Mucosa of stomach (tissue), 1 donor: ENCODE data around the gene PIGR.

Experiments used
- H3K27me3 ChIP-seq: one replicate; pipeline ENCODE4 v1.7.0; 2013; ENCODE audit warnings: mild to moderate bottlenecking, low read length; ENCODE audit not compliant: control insufficient read depth, insufficient read depth
- H3K36me3 ChIP-seq: one replicate; pipeline ENCODE4 v1.7.0; 2013; ENCODE audit warnings: low read length; ENCODE audit not compliant: control insufficient read depth, insufficient read depth
- H3K4me1 ChIP-seq: one replicate; pipeline ENCODE4 v1.7.0; 2013; ENCODE audit warnings: mild to moderate bottlenecking, low read length; ENCODE audit not compliant: control insufficient read depth, insufficient read depth
- H3K4me3 ChIP-seq: one replicate; pipeline ENCODE4 v1.7.0; 2013; ENCODE audit warnings: low read length
- H3K9ac ChIP-seq: one replicate; pipeline ENCODE4 v1.7.0; 2013; ENCODE audit warnings: mild to moderate bottlenecking, low read length, moderate library complexity
- H3K9me3 ChIP-seq: one replicate; pipeline ENCODE4 v1.7.0; 2013; ENCODE audit warnings: mild to moderate bottlenecking, low read length, moderate library complexity; ENCODE audit not compliant: control insufficient read depth
- donor health status: Pancreatic carcinoma.

PIGR gene, protein sequence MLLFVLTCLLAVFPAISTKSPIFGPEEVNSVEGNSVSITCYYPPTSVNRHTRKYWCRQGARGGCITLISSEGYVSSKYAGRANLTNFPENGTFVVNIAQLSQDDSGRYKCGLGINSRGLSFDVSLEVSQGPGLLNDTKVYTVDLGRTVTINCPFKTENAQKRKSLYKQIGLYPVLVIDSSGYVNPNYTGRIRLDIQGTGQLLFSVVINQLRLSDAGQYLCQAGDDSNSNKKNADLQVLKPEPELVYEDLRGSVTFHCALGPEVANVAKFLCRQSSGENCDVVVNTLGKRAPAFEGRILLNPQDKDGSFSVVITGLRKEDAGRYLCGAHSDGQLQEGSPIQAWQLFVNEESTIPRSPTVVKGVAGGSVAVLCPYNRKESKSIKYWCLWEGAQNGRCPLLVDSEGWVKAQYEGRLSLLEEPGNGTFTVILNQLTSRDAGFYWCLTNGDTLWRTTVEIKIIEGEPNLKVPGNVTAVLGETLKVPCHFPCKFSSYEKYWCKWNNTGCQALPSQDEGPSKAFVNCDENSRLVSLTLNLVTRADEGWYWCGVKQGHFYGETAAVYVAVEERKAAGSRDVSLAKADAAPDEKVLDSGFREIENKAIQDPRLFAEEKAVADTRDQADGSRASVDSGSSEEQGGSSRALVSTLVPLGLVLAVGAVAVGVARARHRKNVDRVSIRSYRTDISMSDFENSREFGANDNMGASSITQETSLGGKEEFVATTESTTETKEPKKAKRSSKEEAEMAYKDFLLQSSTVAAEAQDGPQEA

DNA sequence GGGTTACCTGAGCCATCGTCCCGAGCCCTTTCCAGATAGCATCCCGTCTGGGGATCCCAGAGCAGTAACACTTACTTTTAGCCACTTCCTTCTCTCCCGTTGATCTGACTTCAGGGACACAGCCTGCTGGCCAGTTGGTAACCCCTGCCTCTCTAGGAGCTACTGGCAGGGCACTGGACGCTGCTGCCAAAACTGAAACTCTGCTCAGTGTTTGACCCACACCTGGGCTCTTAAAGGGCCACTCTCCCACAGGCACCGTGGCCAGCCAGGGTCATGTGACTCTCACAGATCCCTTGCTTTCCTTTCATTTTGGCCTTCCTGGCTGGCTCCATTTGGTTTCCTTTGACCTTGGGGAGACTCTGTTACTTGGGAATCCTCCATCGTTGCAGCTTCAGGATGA lies at the start of gene PIGR:
Gene PIGR (minus strand): TSS at position 206 of the 400 bp plus-strand sequence. CDS start 5,935 bp downstream, outside the sequence.
- H3K36me3 ChIP-seq = no peaks in the 10 kb centered on the region
- H3K4me3 ChIP-seq = peak within 1 kb of the TSS; percentile 61
- peaks cover 67% of the 10 kb centered on the region for H3K4me1 ChIP-seq
- peak within 1 kb of the TSS; percentile 86 for H3K9ac ChIP-seq
- no peaks in the 10 kb centered on the region for H3K9me3 ChIP-seq
- no peaks in the 10 kb centered on the region for H3K27me3 ChIP-seq

DNA sequence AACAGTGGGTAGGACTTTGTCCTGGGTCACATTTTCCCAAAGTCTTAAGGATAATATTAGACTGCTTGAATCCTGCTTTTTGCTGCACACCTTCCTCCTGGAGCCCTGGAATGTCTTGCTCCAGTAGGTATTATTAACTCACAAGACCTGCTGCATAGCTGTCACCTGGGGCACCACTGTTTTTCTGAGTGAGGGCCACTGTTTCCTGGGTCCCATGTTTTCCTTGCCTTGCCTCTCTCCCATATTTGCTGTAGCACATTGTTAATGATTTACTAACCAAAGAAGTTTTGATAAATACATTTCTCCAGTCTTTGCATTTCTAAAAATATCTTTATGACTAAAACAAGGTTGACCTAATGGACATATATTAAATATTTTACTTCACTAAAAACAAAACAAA lies 46.5 kb upstream of the PIGR start:
- no peaks in the 10 kb centered on the region for H3K36me3 ChIP-seq
- no peaks in the 10 kb centered on the region for H3K9me3 ChIP-seq
- no peaks in the 10 kb centered on the region for H3K27me3 ChIP-seq
- H3K9ac ChIP-seq = no peak overlapping the region
- peaks cover 11% of the 10 kb centered on the region for H3K4me1 ChIP-seq
- H3K4me3 ChIP-seq = no peak overlapping the region

DNA sequence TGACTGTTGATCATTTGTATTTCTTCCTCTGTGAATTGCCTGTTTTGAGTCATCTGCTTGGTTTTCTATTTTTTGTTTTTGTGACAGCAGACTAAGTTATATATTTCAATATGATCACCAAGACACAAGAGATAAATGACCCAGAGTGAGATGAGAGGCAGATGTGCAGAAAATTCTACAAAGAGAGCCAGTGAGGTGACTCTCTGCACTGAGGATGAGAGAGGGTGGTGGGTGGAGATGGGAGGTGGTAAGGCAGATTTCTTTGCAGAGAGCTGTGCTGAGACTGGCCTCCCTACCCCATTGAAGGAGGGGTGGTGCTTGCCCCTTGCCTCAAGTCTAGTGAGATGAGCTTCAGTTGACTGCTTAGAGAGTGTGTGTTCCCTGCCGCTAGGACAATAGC lies 41.6 kb upstream of the PIGR start:
- no peak overlapping the region for H3K4me3 ChIP-seq
- H3K9ac ChIP-seq = no peak overlapping the region
- no peaks in the 10 kb centered on the region for H3K27me3 ChIP-seq
- H3K4me1 ChIP-seq = peaks cover 16% of the 10 kb centered on the region
- H3K9me3 ChIP-seq = no peaks in the 10 kb centered on the region
- H3K36me3 ChIP-seq = no peaks in the 10 kb centered on the region

DNA sequence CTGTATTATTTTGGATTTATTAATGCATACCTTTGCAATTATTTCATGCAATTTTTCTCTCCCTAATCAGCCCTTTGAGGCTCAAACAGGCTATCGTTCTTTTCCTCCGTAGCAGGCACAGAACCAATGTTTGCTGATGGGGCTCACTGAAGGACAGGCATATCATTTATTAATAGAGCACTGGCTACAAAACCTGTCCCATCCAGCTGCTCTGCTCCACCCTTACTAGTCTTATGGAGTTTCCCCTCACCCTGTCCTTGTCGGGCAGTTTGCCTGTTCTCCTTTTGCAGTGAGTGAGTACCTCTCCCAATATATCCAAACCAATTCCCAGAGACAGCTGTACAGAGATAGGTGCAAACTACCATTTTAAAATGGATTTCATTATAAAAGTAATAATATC lies 40.6 kb upstream of the PIGR start:
- no peaks in the 10 kb centered on the region for H3K36me3 ChIP-seq
- H3K4me1 ChIP-seq = peaks cover 7% of the 10 kb centered on the region
- H3K9me3 ChIP-seq = no peaks in the 10 kb centered on the region
- H3K4me3 ChIP-seq = no peak overlapping the region
- H3K9ac ChIP-seq = no peak overlapping the region
- H3K27me3 ChIP-seq = no peaks in the 10 kb centered on the region

DNA sequence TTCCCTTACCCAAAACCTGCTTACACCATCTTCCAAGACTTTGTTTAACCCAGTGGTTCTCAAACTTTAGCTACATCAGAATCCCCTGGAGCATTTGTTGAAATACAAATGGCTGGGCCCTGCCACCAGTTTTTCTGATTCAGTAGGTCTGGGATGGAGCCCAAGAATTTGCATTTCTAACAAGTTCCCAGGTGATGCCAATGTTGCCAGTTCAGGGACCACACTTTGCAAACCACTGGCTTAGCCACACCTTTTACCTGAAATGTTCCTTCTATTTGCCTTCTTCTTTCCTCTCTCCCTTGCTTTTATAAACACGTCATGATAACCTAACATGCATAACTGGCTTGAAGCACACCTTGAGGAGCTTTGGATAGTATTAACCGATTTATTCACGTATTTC lies 40.1 kb upstream of the PIGR start:
- Histone ChIP-seq H3K4me1 (peaks cover 6% of the 10 kb centered on the region), H3K36me3 (no peaks in the 10 kb centered on the region), H3K27me3 (no peaks in the 10 kb centered on the region), H3K4me3 (no peak overlapping the region), H3K9me3 (no peaks in the 10 kb centered on the region), H3K9ac (no peak overlapping the region)

DNA sequence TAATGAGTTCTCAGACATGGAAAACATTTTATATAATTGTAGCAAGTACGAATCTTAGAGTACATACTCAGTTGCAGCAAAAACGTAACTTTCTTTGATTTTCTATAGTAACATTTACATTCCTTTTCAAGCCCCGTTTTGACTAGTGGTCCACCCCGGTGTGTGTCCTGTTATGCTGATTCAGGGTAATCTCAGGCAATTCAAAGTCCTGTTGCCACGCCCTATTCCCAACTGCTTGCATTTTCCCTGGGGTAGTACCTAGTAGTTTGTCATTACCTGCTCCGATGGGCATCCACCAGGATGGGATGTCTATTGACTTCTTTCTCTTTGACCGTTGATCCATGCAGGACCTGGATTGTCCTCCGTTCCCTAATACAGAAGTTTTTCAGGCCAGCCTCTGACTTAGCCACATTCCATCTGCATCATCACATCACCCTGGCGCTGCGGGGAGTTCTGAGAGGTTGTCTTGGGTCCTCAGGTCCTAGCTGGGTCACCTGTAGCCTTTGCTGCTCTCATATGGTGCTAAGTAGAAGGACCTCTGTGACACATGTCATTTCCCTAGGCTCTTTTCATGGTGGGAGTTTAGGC lies 39.0 kb upstream of the PIGR start:
- H3K4me3 ChIP-seq = no peak overlapping the region
- H3K9ac ChIP-seq = no peak overlapping the region
- no peaks in the 10 kb centered on the region for H3K9me3 ChIP-seq
- peaks cover 8% of the 10 kb centered on the region for H3K4me1 ChIP-seq
- no peaks in the 10 kb centered on the region for H3K36me3 ChIP-seq
- H3K27me3 ChIP-seq = no peaks in the 10 kb centered on the region

DNA sequence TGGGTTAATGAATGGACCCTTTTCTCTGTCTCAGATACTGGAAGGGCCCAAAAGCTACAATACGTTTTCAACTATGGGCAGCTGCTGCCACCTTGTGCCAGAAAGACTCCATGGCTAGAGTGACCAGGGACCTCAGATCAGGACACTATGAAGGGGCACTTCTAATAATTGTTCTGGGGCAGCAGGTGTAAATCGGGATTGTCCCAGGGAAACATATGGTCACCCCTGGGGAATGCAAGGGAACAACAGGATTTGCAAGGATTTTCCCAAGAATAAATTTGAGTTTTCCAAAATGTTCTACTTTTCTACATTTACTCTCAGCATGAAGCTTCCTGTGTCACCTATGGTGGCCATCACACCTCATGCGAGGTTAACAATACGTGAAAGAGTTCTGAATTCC lies 36.0 kb upstream of the PIGR start:
- Histone ChIP-seq H3K9ac (no peak overlapping the region), H3K4me1 (peaks cover 33% of the 10 kb centered on the region), H3K27me3 (no peaks in the 10 kb centered on the region), H3K4me3 (no peak overlapping the region), H3K36me3 (no peaks in the 10 kb centered on the region), H3K9me3 (no peaks in the 10 kb centered on the region)

DNA sequence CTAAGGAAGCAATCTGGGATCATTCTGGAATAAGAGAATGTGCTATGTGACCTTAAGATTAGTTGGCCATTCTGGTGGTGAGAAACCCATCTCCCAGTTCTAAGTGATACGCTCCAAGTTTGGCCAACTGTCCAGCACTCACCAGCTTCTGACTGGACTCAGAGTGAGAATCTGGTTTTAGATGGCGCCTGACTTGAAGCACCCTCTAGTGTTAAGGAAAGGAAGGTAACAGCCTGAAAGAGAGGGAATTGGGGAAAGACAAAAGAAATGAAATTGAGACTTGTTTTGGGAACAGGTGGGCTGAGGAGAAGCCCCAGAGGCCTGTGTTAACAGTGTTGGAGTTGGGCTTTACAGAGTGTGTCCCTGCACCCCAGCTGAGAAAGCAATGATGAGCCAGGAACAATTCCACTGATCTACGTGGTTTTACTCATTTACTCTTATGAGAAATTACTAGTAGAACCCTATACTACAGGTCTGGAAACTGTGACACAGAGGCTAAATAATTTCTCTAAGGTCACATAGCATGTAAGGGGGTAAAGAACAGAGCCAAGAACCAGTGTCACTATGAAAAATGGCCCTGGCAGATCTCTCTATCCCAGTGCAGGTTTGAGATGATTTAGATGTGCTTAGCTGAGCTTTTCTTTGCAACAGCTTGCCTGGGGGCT lies 33.2 kb upstream of the PIGR start:
- no peak overlapping the region for H3K4me3 ChIP-seq
- no peaks in the 10 kb centered on the region for H3K36me3 ChIP-seq
- H3K9me3 ChIP-seq = no peaks in the 10 kb centered on the region
- peaks cover 27% of the 10 kb centered on the region for H3K4me1 ChIP-seq
- H3K9ac ChIP-seq = no peak overlapping the region
- no peaks in the 10 kb centered on the region for H3K27me3 ChIP-seq

DNA sequence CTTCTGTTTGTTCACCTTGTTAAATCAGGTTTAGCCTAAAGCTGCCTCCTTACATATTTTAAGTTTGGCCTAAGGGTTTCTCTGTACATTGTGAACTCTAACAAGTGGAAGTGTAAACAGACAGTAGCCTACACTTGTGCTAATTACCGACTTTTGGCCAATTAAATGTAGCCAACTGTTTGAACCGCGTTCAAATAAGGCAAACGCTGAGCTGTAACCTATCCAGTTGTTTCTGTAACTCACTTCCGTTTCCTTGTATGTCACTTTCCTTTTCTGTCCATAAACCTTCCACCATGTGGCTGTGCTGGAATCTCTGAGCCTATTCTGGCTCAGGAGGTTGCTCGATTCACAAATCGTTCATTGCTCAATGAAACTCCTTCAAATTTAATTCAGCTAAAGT lies 32.0 kb upstream of the PIGR start:
- Histone ChIP-seq H3K9ac (no peak overlapping the region), H3K4me3 (no peak overlapping the region), H3K27me3 (no peaks in the 10 kb centered on the region), H3K36me3 (no peaks in the 10 kb centered on the region), H3K4me1 (peaks cover 38% of the 10 kb centered on the region), H3K9me3 (no peaks in the 10 kb centered on the region)

DNA sequence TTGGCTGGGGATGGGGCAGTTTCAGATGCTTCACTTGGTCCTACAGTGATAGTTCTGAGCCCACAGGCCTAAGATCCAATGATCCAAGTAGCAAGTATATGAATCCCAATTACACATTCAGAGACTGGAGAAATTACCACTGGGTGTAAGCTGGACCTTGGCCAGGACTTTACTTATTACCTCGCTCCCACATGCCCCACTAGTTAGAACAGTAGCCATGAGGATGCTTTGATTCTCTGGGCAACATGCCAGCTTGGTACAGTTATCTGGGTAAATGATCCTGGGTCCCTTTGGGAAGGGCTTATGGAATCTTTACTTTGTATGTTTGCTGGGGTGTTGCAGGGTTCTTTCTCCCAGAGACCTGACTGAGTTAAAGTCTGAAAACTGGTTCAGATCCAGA lies 29.0 kb upstream of the PIGR start:
- H3K4me3 ChIP-seq = no peak overlapping the region
- H3K9me3 ChIP-seq = no peaks in the 10 kb centered on the region
- no peaks in the 10 kb centered on the region for H3K36me3 ChIP-seq
- H3K4me1 ChIP-seq = peaks cover 48% of the 10 kb centered on the region
- no peaks in the 10 kb centered on the region for H3K27me3 ChIP-seq
- H3K9ac ChIP-seq = no peak overlapping the region

DNA sequence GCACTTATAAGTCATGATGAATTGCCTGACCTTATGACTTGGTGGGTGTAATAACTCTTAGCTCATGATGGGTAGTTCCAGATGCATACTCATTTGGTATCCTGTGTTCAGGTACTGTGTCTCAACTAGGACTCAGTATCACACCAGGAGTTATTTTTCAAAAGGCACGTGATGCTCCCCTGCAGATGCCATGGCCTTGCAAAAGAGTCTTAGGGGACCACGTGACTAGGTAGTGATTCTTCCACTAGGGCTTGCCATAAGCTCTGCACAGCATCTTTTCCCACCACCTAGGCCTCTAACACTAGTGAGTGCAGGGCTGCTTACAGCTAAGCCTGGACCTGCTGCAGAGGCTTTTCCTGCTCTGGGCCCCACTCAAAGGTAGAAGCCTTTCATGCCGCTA lies 27.9 kb upstream of the PIGR start:
- Histone ChIP-seq H3K27me3 (no peaks in the 10 kb centered on the region), H3K9me3 (no peaks in the 10 kb centered on the region), H3K4me1 (peaks cover 45% of the 10 kb centered on the region), H3K9ac (no peak overlapping the region), H3K36me3 (no peaks in the 10 kb centered on the region), H3K4me3 (no peak overlapping the region)

DNA sequence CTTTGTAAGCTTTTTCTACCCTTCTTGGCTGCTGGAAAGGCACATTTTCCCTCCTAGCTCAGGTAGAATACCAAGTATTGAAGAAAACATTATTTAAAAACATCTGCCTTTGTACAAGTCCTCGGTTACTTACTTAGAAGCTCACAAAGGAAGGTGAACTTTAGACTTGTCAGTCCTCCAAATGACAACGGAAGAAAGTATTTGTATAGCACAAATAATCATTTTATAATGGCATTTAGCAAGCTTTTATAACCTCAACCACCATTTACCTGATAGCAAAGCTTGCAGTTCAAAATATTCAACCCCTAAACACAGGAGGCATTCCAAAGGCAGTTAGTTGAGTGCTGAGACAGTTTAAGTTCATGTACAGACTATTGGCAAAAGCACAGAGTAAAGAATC lies 26.5 kb upstream of the PIGR start:
- H3K4me3 ChIP-seq = no peak overlapping the region
- H3K4me1 ChIP-seq = peaks cover 45% of the 10 kb centered on the region
- H3K9me3 ChIP-seq = no peaks in the 10 kb centered on the region
- no peaks in the 10 kb centered on the region for H3K36me3 ChIP-seq
- no peaks in the 10 kb centered on the region for H3K27me3 ChIP-seq
- no peak overlapping the region for H3K9ac ChIP-seq
